ENCODE data around the gene ZCCHC3. TPM values are rescaled to one million over a fixed set of nuclear protein-coding genes. Genes with fewer than 3 reads are reported as not detected.

Gene ZCCHC3
- total RNA-seq, 2 donors from 2014 or later = 16.0 to 16.6 TPM

GRCh38 chr20:297925-298775 is 780 bp downstream of the ZCCHC3 start:
- peak overlapping the region; percentile 98 for H3K4me3 Mint-ChIP-seq
- H3K27me3 Mint-ChIP-seq = no peaks in the 10 kb centered on the region
- H3K36me3 Mint-ChIP-seq (ENCODE audit: low read depth) = peaks cover 38% of the 10 kb centered on the region
- H3K9me3 Mint-ChIP-seq = no peaks in the 10 kb centered on the region
- H3K27ac Mint-ChIP-seq = peak overlapping the region; percentile 97
- H3K4me1 Mint-ChIP-seq = peaks cover 37% of the 10 kb centered on the region
- peak; percentile 40 for ATAC-seq (replicated peaks)

DNA sequence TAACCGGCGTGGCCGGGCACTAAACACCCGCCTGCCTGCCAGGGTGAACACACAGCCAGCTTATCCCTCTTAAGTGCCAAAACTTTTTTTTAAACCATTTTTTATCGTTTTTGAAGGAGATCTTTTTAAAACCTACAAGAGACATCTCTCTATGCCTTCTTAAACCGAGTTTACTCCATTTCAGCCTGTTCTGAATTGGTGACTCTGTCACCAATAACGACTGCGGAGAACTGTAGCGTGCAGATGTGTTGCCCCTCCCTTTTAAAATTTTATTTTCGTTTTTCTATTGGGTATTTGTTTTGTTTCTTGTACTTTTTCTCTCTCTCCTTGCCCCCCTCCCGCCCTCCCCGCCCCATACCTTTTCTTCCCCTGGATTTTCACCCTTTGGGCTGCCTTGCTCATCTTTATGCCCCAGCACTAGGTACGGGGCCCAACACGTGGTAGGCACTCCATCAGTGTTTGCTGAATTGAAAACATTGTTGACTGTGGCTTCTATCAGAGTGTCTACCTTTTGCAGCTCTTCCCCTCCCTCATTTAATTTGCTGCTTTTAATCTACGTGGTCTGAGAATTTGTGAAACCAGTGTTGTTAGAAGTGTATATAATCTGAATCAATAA is 1.5 kb downstream of the ZCCHC3 start:
- H3K36me3 Mint-ChIP-seq (ENCODE audit: low read depth) = peaks cover 38% of the 10 kb centered on the region
- H3K4me3 Mint-ChIP-seq = peak overlapping the region; percentile 98
- peaks cover 37% of the 10 kb centered on the region for H3K4me1 Mint-ChIP-seq
- no peaks in the 10 kb centered on the region for H3K9me3 Mint-ChIP-seq
- peak overlapping the region; percentile 97 for H3K27ac Mint-ChIP-seq
- no peaks in the 10 kb centered on the region for H3K27me3 Mint-ChIP-seq
- no peak for ATAC-seq (replicated peaks)

GRCh38 chr20:300345-300990 is 3.1 kb downstream of the ZCCHC3 start:
- H3K27me3 Mint-ChIP-seq = no peaks in the 10 kb centered on the region

GRCh38 chr20:301886-302848 is 4.8 kb downstream of the ZCCHC3 start:
- peak overlapping the region; percentile 48 for H3K27ac Mint-ChIP-seq
- H3K4me1 Mint-ChIP-seq = peaks cover 30% of the 10 kb centered on the region
- ATAC-seq (replicated peaks) = peak; percentile 74
- H3K4me3 Mint-ChIP-seq = peak overlapping the region; percentile 42
- H3K9me3 Mint-ChIP-seq = no peaks in the 10 kb centered on the region
- peaks cover 31% of the 10 kb centered on the region for H3K36me3 Mint-ChIP-seq (ENCODE audit: low read depth)
- H3K27me3 Mint-ChIP-seq = no peaks in the 10 kb centered on the region

More at GRCh38 chr20:300345-300990, 3.1 kb downstream of the ZCCHC3 start:
- H3K27ac Mint-ChIP-seq = peak overlapping the region; percentile 51
- ATAC-seq (replicated peaks) = no peak
- peaks cover 38% of the 10 kb centered on the region for H3K36me3 Mint-ChIP-seq (ENCODE audit: low read depth)
- H3K4me3 Mint-ChIP-seq = peak overlapping the region; percentile 98
- H3K9me3 Mint-ChIP-seq = no peaks in the 10 kb centered on the region
- H3K4me1 Mint-ChIP-seq = peaks cover 37% of the 10 kb centered on the region

GRCh38 chr20:305745-306144 is 8.4 kb downstream of the ZCCHC3 start:
- ATAC-seq (replicated peaks) = no peak
- Mint-ChIP-seq H3K27ac (no peak overlapping the region), H3K36me3 (ENCODE audit: low read depth) (no peaks in the 10 kb centered on the region), H3K9me3 (no peaks in the 10 kb centered on the region), H3K4me1 (peaks cover 15% of the 10 kb centered on the region), H3K27me3 (no peaks in the 10 kb centered on the region), H3K4me3 (no peak overlapping the region)

DNA sequence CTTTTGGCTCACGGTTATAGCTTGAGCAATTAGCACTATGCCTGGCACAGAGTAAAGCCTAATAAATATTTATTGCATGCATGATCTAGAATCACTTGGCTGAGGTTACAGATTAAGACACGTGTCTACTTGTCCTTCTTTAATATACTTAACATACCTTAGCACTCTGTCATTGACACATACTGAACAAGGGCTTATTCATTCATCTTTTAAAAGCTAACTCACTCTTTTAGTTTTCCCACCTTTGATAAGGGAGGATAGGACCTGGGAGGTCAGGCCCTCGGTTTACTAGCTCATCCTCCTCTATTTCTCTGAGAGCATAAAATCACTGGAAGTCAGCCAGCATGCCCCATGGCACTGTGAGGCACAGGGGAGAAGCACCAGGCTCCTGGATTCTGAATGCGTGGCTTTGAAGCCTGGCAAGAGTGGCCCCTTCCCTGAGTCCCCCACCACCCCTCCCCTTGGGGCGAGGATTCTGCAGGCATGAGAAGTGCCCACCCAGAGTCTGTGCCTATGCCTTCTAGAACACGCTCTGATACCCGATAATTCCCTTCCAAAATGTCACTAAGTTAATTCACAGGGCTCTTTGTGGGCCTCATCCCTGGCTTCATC is 11.2 kb downstream of the ZCCHC3 start:
- H3K4me3 Mint-ChIP-seq = no peak overlapping the region
- H3K27ac Mint-ChIP-seq = no peak overlapping the region
- H3K9me3 Mint-ChIP-seq = no peaks in the 10 kb centered on the region
- H3K27me3 Mint-ChIP-seq = no peaks in the 10 kb centered on the region
- no peak for ATAC-seq (replicated peaks)
- no peaks in the 10 kb centered on the region for H3K4me1 Mint-ChIP-seq
- H3K36me3 Mint-ChIP-seq (ENCODE audit: low read depth) = no peaks in the 10 kb centered on the region

DNA sequence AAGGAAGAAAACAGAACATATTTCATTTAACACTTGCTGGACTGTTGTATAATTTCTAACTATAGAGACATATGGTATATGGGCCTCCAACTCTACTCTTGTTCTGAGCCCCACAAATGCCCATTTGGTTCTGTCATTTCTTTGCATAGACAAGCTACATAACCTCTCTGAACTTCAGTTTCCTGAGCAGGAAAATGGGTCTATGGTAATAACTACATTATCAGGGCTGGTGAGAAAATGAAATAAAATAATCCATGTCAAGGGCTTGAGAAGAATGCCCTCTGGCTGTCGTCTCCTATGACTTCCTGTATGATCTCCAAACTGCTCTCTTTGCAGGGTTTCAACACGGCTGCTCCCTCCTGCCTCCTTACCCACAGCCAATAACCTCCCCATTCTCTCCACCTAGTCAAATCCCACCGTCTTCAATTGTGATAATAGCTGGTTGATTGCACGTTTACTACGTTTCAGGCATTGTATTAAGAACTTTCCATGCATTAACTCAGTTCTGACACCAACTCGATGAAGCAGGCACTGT is 12.0 kb downstream of the ZCCHC3 start:
- no peaks in the 10 kb centered on the region for H3K36me3 Mint-ChIP-seq (ENCODE audit: low read depth)
- no peak overlapping the region for H3K27ac Mint-ChIP-seq
- H3K27me3 Mint-ChIP-seq = no peaks in the 10 kb centered on the region
- no peaks in the 10 kb centered on the region for H3K4me1 Mint-ChIP-seq
- no peak for ATAC-seq (replicated peaks)
- H3K4me3 Mint-ChIP-seq = no peak overlapping the region
- H3K9me3 Mint-ChIP-seq = no peaks in the 10 kb centered on the region

DNA sequence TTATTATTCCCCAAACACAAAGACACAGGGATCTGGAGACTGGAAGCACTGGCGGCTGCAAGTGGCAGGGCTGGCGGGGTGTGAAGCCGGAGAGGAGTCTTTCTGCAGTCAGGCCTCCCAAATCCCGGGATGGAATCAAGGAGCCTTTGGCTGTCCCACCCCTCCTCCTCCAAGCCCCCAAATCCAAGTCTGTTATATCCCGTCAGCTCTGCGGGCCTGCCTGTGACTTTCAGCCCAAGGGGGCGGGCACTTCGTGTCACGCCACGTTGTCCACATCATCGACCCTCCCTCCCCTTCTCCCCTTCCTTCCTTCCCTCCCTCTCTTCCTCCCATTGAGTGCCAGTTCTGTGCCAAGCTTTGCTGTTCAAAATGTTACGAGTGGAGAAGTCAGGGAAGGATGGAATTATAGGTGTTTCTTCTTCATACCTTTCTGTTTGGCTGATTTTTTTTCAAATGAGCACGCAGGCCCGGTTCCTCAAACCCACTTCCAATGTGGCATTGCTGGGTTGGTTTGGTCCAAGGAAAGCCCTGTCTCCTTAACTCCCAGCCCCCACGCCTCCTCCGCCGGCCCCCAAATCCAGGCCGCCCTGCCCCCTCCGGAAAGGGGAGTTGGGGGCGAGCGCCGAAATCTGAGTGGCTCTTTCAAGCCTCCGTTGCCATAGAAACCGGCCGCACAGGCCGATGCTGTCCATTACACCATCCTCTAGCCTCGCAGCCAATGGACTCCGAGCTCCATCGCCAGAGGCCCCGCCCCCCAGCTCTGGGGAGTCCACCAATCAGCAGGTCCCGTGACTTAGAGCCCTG is 12.7 kb downstream of the ZCCHC3 start:
- Mint-ChIP-seq H3K4me3 (peak overlapping the region; percentile 68), H3K36me3 (ENCODE audit: low read depth) (no peaks in the 10 kb centered on the region), H3K9me3 (no peaks in the 10 kb centered on the region), H3K27me3 (no peaks in the 10 kb centered on the region), H3K4me1 (no peaks in the 10 kb centered on the region), H3K27ac (peak overlapping the region; percentile 71)
- ATAC-seq (replicated peaks) = peak; percentile 100

DNA sequence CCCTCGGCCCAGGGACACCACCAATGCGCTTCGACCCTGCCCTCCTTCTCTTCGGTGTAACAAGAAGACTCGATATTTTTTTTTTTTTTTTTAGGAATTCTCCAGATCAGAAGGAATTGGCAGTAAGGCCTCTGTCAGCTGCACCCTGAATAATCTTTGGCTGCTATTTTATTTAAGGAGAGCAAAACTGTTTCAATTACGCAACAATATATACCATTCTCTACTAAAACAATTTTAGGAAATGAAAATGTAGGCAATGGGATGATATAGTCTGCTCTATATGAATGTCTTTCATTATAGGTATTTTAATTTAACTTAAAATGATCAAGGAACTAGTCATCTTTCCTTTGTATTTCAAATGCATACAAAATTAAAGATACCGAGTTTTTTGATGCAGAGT is 13.3 kb downstream of the ZCCHC3 start:
- no peaks in the 10 kb centered on the region for H3K9me3 Mint-ChIP-seq
- no peaks in the 10 kb centered on the region for H3K27me3 Mint-ChIP-seq
- H3K4me3 Mint-ChIP-seq = peak overlapping the region; percentile 68
- ATAC-seq (replicated peaks) = no peak
- no peaks in the 10 kb centered on the region for H3K36me3 Mint-ChIP-seq (ENCODE audit: low read depth)
- H3K4me1 Mint-ChIP-seq = no peaks in the 10 kb centered on the region
- H3K27ac Mint-ChIP-seq = peak overlapping the region; percentile 71

- Mint-ChIP-seq H3K4me1 (no peaks in the 10 kb centered on the region), H3K27me3 (no peaks in the 10 kb centered on the region), H3K4me3 (peak overlapping the region; percentile 14), H3K9me3 (no peaks in the 10 kb centered on the region), H3K36me3 (ENCODE audit: low read depth) (no peaks in the 10 kb centered on the region), H3K27ac (no peak overlapping the region)
- ATAC-seq (replicated peaks) = no peak
These were observed 14.2 kb downstream of the ZCCHC3 start for GRCh38 chr20:311609-312008.

- H3K4me3 Mint-ChIP-seq = peak overlapping the region; percentile 14
- H3K9me3 Mint-ChIP-seq = no peaks in the 10 kb centered on the region
- no peak overlapping the region for H3K27ac Mint-ChIP-seq
- no peaks in the 10 kb centered on the region for H3K4me1 Mint-ChIP-seq
- H3K27me3 Mint-ChIP-seq = no peaks in the 10 kb centered on the region
- no peak for ATAC-seq (replicated peaks)
- H3K36me3 Mint-ChIP-seq (ENCODE audit: low read depth) = no peaks in the 10 kb centered on the region
These were observed 14.7 kb downstream of the ZCCHC3 start for GRCh38 chr20:312067-312466.

GRCh38 chr20:312866-313265 is 15.5 kb downstream of the ZCCHC3 start:
- Mint-ChIP-seq H3K4me1 (no peaks in the 10 kb centered on the region), H3K9me3 (no peaks in the 10 kb centered on the region), H3K4me3 (no peak overlapping the region), H3K36me3 (ENCODE audit: low read depth) (no peaks in the 10 kb centered on the region), H3K27me3 (no peaks in the 10 kb centered on the region), H3K27ac (no peak overlapping the region)
- no peak for ATAC-seq (replicated peaks)

DNA sequence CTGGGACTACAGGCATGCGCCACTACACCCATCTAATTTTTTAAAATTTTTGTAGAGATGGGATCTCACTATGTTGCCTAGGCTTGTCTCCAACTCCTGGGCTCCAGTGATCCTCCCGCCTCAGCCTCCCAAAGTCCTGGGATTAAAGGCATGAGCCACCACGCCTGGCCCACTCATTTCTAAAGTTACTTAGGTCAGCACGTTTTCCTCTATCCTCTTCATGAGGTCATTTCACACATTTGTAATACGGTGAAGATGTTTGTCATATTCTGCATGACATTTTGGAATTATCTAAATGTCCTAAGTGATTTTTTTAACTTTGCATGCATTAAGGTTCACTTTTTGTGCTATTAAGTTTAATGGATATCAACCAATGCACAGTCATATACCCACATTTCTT is 16.0 kb downstream of the ZCCHC3 start:
- H3K4me1 Mint-ChIP-seq = no peaks in the 10 kb centered on the region
- no peaks in the 10 kb centered on the region for H3K9me3 Mint-ChIP-seq
- H3K27ac Mint-ChIP-seq = no peak overlapping the region
- no peaks in the 10 kb centered on the region for H3K27me3 Mint-ChIP-seq
- ATAC-seq (replicated peaks) = no peak
- no peaks in the 10 kb centered on the region for H3K36me3 Mint-ChIP-seq (ENCODE audit: low read depth)
- H3K4me3 Mint-ChIP-seq = no peak overlapping the region
